Stimulated activated CD8-positive, alpha-beta memory T cell treated with anti-CD3 and anti-CD28 coated beads, Interleukin-7, amount 100 ng/mL, for 24 hours (primary cell): ENCODE results near the gene PATL2.
"Not testable (repeated sequence)": the region's sequence is repeated elsewhere in the genome, so short reads cannot be mapped to it uniquely, and the experiment has no call there.

Source experiments
- DNase-seq: peaks from one replicate; pipeline ENCODE4 v3.0.0-alpha.2; 2020; ENCODE audit warnings: low read depth

The PATL2 gene

DNA sequence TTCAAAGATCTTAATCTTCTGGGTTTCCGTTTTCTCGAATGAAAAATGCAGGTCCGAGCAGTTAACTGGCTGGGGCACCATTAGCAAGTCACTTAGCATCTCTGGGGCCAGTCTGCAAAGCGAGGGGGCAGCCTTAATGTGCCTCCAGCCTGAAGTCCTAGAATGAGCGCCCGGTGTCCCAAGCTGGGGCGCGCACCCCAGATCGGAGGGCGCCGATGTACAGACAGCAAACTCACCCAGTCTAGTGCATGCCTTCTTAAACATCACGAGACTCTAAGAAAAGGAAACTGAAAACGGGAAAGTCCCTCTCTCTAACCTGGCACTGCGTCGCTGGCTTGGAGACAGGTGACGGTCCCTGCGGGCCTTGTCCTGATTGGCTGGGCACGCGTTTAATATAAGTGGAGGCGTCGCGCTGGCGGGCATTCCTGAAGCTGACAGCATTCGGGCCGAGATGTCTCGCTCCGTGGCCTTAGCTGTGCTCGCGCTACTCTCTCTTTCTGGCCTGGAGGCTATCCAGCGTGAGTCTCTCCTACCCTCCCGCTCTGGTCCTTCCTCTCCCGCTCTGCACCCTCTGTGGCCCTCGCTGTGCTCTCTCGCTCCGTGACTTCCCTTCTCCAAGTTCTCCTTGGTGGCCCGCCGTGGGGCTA lies at the start of gene PATL2, which contains the start of gene B2M:
Gene PATL2, minus strand, starts transcription at position 228 of the 647 bp plus-strand sequence. CDS start 34,833 bp downstream, outside the sequence.
Gene B2M, plus strand, starts transcription at position 422 of the 647 bp plus-strand sequence. Its CDS starts 30 bp downstream, at position 452.
- DNase-seq: peak; percentile 83

DNA sequence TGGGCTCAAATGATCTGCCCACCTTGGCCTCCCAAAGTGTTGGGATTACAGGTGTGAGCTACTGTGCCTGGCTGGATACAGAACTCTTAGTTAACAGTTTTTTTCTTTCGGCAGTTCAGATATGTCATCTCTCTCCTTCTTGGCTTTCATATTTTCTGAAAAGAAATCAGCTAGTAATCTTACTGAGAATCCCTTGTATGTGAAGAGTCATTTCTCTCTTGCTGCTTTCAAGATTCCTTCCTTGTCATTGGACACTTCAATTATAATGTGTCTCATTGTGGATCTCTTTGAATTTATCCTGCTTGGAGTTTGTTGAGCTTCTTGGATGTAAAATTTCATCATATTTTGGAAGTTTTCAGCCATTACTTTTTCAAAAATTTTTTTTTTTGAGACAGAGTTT lies 42.2 kb upstream of the PATL2 start:
- no peak for DNase-seq

DNA sequence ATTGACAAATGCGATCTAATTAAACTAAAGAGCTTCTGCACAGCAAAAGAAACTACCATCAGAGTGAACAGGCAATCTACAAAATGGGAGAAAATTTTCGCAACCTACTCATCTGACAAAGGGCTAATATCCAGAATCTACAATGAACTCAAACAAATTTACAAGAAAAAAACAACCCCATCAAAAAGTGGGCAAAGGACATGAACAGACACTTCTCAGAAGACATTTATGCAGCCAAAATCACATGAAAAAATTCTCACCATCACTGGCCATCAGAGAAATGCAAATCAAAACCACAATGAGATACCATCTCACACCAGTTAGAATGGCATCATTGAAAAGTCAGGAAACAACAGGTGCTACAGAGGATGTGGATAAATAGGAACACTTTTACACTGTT lies 32.3 kb upstream of the PATL2 start:
- not testable (repeated sequence) for DNase-seq

DNA sequence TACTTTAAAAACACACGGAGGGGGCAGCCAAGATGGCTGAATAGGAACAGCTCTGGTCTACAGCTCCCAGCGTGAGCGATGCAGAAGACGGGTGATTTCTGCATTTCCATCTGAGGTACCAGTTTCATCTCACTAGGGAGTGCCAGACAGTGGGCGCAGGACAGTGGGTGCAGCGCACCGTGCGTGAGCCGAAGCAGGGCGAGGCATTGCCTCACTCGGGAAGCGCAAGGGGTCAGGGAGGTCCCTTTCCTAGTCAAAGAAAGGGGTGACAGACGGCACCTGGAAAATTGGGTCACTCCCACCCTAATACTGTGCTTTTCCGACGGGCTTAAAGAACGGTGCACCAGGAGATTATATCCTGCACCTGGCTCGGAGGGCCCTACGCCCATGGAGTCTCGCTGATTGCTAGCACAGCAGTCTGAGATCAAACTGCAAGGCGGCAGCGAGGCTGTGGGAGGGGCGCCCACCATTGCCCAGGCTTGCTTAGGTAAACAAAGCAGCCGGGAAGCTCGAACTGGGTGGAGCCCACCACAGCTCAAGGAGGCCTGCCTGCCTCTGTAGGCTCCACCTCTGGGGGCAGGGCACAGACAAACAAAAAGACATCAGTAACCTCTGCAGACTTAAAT lies 28.2 kb upstream of the PATL2 start:
- not testable (repeated sequence) for DNase-seq

DNA sequence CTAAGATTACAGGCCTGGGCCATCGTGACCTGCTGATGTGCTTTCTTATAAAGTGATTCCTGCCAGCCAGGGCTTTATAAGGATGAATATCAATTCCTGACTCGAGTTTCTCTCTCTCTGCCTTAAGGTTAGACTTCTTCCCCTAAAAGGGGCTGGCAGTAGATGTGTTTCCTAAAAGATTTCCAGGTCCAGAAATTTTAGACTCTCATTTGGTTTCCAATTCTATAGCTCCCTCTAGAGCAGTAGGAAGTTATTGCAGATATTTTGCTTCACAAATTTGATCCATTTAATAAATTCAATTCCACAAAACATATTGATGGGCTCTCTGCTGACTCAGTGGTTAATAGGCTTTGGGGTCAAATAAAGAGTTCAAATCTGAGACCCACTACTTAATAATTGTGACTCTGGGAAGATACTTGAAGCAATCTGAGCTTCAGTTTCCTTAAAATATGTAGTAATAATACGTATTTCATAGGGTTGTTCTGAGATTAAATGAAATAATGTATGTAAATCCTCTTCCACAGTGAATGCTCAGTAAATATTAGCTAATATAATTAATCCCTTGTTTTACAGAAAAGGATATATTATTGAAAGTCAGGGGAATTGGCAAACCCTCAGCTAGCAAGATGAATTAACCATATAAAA lies 27.3 kb upstream of the PATL2 start:
- DNase-seq: no peak

DNA sequence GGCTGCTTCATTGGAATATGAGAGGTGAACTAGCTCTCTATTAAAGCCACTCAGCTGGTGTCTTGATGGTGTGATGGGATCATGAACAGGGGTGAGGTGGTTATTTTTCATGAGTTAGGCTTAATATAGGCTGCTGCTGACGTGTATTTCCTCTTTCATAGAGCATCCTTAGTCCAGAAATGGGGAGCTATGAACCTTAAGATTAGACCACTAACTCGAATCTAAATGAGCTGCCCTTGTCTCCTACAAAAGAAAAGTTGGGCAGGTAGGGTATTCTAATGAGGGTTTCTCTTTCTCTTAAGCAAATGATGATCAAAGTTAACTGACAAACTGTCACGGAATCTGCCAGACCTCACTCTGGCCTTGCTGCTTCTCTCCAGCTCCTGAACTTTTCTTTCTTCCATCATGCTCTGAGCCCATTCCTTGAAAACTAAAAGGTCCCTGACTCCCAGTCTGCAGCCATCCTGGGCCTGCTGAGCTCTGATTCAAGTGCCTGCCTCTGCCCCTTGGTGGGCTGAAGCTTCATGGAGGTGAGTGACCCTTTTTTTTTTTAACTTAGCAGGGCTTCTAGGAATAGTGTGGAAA lies 25.1 kb upstream of the PATL2 start, which contains the start of gene TRIM69:
Gene TRIM69, plus strand, starts transcription at position 348 of the 585 bp plus-strand sequence. Its CDS starts 177 bp downstream, at position 525.
- no peak for DNase-seq

DNA sequence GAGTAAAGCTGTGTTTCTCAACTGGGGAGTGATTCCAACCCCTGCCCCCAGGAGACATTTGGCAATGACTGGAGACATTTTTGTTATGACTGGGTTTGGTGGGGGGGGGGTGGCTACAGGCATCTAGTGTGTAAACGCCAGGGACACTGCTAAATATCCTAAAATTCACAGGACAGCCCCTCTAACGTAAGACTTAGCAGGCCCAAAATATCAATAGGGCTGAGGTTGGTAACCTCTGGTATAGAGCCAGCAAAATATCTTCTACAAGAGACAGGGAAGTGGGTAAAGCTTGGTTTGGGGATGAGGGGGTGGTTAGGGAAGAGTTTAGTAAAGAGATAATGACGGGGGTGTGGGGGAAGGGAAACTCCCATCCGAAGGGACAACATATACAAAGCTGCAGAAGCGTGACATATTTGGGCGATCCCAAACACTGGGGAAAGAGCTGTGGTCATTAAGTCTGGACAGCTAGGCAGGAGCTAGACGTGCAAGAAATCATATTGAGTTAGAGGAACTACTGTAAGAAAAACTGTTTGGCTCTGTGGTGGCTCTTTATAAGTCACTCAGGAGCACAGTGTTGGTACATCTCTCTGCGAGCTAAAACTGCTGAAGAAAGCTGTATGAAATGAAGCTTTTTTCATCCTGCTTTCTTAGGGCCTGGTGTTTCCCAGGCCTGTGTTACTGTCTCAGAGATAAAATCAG lies 24.5 kb upstream of the PATL2 start:
- no peak for DNase-seq

DNA sequence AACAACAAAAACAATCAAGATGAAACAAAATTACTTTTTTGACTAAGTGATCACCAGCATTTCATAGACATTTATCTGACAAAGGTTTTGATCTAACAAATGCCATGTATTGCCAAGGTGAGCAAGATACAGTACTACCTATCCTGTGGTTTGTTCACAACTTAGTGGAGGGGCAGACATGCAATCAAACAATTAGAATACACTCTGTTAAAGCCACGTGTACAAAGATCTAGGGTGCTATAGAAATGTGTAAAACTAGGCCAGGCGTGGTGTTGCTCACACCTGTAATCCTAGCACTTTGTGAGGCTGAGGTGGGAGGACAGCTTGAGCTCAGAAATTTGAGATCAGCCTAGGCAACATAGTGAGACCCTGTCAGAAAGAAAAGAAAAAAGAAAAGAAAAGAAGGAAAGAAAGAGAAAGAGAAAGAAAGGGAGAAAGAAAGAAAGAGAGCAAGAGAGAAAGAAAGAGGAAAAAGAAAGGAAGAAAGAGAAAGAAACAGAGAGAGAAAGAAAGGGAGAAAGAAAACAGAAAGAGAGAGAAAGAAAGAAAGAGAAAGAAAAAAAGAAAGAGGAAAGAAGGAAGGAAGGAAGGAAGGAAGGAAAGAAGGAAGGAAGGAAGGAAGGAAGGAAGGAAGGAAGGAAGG lies 23.8 kb upstream of the PATL2 start:
- no peak for DNase-seq

DNA sequence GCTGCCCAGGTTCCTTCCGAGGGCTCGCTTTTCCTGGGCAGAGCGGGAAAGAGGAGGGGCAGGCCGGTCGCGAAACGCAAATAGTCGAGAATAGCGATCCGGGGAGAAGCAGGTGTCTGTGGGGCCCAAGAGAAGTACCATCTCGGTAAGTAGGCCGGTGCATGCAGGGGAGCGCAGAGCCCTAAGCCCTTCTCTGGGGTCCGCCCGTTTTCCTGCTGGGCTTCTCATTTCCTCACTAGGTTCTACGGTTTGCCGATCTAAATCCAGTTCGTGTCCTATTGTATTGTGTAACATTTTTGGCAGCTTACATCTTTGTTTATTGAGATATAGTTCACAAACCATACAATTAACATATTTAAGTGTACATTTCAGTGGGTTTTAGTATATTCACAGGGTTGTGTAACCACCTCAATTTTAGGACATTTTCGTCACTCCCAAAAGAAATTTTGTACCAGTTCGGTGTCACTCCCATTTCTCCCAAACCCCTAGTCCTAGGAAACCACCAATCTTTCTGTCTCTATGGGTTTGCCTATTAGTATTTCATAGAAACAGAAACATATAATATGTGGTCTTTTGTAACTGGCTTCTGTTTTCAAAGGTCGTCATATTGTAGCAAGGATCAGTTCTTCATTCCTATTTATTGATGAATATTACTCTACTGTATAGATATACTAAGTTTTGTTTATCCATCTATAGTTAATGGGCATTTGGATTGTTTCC lies 18.4 kb upstream of the PATL2 start:
- no peak for DNase-seq

DNA sequence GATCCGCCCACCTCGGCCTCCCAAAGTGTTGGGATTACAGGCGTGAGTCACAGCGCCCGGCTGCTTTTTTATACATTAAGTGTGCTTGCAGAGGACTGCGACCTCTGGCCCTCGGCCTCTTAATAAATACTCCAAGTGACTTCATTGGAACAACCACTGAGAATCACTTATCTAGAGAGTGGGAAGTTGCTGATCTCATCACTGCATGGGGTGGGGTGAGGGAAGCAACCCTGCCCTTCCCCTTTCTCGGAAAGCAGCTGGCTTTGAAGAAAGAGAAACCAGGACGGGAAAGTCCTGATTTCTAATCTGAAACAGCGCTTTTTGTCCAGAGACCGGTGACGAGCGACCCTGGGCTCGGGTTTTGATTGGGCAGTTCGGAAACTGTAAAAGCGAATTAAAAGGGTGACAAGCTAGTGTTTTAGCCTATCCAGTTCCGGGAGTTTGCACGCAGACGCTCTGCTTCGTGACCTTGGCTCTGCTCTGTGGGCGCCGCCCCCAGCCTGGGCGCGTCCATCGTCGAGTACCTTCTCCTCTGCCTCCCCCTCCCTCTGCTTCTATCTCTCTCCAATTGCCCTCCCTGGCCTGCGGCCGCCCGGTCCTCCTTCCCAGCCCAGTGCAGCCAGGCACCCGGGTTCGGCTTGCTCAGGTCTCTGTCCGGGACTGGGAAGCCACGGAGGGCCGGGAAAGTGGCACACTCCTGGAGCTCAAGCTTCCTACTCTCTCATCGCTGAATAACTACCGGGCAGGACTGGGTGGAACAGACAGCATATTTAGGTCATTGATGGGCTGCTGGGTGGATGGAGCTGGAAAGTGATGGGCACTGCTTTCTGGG lies 17.7 kb upstream of the PATL2 start:
- peak; percentile 84 for DNase-seq

DNA sequence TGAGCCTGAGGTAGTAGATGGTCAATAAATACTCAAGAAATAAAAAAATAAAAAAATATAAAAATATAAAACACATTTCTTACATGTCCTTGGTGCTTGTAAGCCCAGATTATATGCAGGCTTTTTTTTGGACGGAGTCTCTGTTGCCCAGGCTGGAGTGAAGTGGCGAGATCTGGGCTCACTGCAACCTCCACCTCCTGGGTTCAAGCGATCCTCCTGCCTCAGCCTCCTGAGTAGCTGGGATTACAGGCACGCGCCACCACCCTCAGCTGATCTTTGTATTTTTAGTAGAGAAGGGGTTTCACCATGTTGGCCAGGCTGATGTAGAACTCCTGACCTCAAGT lies 17.1 kb upstream of the PATL2 start:
- not testable (repeated sequence) for DNase-seq

DNA sequence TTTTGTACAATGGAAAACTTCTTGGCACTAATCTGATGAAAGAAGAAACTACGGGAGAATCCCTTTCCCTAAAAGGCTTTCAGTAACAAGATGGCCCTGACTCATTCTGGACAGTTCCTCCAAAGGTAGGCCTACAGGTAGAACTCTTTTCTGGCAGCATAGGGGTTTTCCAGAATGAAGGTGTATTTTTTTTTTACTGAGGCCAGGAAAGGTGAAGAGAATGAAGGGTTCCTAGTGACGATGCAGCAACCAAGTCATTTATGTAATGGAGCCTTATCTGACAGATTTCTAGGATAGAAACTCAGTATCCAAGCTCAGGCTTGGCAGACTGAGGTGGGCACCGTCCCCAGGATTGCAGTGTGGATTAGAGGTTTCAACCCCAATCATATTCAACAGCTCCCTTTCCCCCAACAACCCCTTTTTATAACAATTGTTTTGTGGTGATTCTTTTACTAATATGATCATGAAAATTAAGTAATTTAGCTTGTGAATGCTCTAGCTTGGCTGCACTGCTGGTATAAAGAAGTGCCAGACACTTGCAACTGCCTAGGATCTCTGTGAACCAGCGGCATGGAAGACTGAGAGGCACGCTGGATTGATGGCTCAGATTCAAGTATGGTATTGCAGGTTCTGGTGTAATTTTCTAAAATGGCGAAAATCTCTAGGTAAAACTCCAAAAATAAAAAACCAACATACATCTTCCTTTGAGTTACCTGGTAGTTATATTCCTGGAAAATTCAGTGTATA lies 16.5 kb upstream of the PATL2 start:
- no peak for DNase-seq

DNA sequence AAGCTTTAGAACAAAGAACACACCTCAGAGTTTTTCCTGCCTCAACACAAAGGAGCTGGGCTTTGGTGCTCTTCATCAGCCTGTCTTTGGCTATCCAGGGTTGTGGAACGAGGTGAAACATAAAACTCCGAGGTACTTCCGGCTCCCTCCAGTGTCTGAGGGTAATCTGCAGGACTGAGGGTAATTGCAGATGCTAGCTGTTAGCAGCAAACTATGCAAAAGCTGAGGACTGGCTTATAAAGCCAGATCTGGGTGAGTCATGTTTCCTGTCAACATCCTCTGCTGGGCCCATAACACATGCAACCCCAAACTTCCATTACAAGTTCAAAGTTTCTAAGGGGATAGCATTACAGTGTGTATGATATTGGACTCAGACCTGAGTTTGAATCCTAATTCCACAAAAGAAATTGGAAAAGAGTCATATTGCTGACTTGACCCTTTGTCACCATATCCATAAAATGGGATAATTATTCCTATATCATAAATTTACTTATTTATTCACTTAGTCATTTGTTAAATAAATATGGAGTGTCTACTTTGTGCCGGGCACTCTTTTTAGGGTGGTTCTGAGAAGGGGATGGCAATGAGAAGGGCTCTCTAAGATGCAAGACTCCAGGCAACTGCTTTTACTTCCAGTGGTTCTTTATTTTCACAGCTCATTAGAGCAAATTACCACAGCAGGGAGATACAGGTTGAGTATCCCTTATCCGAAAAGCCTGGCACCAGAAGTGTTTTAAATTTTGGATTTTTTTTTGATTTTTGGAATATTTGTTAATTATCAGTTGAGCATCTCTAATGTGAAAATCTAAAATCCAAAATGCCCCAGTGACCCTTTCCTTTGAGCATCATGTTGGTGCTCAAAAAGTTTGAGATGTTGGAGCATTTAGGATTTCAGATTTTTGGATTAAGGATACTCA lies 15.7 kb upstream of the PATL2 start:
- DNase-seq: no peak

DNA sequence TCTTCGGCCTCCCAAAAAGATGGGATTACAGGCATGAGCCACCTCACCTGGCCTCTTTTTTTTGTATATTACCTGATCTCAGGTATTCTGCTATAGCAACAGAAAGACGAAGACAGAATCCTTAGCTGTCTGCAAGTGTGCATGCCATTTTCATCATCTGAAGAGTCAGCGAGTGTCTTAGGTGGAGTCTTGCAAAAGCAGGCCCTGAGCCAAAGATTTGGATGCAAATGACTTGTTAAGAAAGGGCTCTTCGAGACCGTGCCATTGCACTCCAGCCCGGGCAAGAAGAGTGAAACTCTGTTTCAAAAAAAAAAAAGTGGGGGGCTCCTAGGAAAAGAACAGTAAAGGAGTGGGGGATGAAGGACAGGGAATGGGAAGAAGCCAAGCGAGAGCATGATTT lies 15.0 kb upstream of the PATL2 start:
- no peak for DNase-seq

DNA sequence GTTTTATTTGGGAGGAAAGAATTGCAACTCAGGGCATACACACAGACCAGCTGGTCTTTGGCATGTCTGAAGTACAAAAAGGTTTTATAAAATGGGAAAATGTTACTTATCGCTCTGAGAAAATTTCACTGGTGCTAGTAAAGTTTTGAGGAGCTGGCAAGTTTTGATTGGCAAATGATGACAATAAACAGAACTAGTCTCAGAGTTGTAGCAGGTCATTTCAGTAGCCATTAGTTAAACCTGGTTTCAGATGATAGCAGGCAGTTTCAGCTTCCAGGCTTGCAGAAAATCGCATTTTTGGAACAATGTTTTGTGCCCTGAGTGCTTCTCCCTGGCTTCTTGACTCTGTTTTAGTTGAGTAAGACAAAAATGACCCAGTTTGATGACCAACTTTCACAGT lies 10.9 kb upstream of the PATL2 start:
- no peak for DNase-seq

DNA sequence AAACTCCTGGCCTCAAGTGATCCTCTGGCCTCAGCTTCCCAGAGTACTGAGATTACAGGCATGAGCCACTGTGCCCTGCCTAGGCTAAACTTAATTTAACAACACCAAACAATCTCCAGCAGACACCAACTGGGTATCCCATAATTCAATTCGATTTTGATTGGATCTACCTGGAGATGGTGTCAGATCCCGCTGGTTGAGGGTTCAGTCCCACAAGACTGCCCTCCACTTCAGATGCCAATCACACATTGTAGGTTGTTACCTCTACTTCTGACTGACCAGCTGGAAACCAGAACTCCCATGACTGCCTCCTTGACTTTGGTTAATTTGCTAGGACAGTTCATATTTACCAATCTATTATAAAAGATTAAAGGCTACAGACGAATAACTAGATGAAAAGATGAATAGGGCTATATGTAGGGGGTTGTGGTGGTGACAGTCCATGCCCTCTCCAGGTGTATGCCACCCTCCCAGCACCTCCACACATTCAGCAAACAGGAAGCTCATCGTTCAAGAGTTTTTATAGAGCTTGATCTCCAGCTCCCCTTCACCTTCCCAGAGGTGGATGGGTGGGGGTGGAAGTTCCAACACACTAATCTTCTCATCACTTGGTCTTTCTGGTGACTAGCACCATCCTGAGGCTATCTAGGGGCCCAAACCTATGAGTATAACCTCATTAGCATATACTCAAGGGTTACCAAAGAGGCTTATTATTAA lies 9.5 kb upstream of the PATL2 start:
- no peak for DNase-seq

DNA sequence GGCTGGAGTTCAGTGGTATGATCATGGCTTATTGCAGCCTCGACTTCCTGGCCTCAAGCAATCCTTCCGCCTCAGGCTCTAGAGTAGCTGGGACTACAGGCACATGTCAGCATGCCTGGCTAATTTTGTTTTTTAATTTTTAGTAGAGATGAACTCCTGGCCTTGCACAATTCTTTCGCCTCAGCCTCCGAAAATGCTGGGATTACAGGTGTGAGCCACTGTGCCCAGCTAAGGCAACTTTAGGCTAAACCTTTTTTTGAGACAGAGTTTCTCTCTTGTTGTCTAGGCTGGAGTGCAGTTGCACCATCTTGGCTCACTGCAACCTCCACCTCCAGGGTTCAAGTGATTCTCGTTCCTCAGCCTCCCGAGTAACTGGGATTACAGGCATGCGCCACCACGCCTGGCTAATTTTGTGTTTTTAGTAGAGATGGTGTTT lies 8.9 kb upstream of the PATL2 start:
- not testable (repeated sequence) for DNase-seq
